GM19467 (cell line): ENCODE data around the gene EN1.

Source experiments
- ATAC-seq: cut with Tn5 transposase; IDR thresholded peaks from one replicate; pipeline ENCODE4 v1.9.1; 2021; ENCODE audit warnings: mild to moderate bottlenecking, moderate library complexity; ENCODE audit not compliant: unreplicated experiment

Gene EN1

DNA sequence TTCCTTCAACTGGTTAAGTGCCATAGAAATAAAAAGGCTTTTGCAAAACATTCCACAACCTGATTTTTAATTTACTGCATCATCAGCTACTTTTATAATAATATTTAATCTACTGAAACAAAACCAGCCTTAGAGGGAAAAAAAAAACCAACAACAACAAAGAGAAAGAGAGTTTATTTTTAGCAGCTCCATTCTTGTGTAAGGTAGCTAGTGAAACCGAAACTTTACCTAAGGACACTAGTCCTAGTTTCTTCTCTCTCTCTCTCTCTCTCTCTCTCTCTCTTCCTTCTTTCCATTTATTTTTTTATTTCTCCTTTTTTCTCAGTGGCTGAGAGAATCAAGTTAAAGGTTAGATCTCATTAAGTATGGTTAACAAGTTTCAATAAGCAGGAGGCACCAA, 21.4 kb downstream of the EN1 start:
- no peak for ATAC-seq

DNA sequence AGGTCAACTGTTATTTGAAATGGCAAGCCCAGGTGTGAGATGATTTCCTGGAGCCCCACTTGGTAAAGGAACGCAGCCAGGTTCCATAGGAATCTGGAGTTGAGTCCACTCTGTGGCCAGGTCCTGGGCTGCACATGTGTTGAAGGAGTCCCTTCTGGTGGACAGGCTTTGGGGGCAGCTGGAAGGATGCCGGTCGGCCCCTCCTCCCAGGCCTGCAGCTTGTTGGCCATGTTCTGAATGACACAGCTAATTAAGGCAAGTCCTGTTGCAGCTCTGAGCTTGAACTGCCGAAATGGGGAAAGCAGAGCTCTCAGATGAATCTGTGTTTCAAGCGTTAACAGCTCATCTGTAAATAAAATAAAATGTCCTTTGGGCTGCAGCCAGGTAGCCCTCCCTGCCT, 23.8 kb downstream of the EN1 start:
- ATAC-seq, result no peak

DNA sequence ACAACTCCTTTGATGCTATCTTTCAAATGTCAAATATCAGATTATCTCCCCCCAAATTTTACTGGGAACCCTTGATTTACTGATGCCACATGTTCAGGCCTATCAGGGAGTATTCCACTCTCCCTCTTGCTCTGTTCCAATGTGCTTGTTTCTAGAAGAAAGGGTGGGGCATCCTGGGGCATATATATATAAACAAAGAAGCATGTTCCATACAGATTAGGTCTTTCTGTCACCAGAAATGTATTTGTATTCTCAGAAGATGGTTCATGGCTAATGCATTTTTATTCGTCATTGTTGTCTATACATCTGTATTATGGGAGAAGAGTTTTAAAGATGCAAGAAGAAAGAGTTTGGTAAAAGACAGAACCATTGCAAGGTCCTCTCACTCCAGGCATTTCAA, 24.9 kb downstream of the EN1 start:
- ATAC-seq, result no peak

DNA sequence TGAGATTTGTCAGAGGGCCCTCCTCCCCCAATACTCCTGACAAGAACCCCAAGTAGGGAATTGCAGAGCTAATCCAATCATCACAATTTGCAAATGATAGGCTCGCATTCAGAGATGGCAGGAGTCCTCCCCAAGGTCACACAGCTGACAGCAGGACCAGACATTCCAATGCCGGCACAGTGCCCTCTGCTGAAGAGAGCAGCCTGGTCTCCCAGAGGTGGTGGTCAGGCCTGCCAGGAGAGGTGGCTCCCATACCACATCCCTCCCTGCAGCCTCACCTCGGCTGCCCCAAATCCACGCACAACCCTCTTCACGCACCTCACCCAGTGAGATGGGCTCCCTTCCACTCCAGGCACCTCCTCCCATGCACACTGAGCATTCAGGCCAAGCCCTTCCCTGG, 25.4 kb downstream of the EN1 start:
- ATAC-seq, result no peak

DNA sequence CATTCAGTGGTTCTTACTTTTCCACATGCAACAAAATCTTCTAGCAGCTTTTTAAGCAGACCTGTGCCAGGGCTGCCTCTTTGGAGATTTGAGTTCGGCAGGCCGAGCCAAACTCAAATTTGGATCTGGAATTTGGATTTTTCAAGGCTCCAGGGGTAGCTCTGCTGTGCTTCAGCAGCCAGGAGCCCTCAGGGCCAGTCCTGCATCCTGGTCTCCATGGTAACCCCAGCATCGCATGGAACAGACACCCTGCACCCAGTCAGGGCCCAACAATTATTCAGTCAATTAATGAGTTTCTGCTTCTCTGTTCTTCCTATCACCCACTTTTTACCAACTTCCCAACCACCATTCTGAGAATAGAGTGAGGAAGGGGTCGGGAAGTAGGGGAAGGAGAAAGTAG, 30.0 kb downstream of the EN1 start:
- no peak for ATAC-seq

DNA sequence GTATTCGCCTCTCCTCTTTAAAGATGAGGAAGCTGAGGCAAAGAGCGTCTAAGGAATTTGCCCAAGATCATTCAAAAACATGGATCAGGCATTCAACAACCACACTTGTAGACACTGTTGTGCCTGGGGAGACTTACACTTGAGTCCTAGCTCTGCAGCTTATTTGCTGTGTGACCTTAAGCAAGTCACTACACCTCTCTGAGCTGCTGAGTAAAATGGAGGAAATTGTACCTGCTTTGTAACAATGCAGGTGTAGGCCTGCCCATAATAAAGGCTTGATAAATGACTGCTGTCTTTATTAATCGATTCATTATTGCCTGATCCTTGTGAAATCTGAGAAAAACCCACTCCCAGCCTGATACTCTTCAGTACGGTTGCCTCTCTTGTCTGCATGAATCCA, 30.8 kb downstream of the EN1 start:
- ATAC-seq, result no peak

DNA sequence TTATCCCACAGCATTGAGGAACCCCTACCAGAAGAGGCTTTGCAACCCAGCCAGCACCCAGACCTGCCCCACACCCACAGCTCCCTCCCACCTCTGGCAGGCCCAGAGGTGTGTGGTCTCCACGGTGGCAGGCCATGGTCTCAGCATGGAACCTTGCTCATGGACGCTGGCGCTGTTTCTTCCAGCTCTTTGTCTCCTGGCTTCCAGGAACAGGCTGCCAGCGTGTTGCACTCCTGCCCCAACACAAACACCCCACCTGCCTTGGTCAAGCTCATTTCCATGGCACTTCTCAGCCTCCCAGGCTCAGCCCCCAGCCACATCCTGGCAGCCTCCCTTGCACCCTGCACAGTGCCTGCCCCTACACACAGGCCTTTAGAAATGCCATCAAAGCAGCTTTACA, 31.7 kb downstream of the EN1 start:
- ATAC-seq, result no peak

DNA sequence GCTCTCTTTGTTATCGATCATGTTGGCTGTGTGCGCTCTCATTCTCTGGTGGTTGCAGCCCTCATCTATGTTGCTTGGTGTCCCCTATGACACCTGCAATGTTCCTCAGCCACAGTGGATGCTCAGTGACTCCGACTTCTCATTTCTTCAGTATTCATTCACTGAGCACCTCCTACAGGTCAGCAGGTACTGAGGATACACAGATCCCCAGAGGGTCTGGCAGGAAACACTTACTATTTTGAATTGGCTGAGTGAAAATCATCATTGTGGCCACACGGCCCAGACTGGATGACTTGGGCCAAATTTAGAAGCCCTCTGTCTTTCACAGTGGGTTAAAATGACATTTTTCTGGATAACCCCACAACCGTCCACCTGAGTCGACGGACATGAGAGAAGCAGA, 32.1 kb downstream of the EN1 start:
- no peak for ATAC-seq

DNA sequence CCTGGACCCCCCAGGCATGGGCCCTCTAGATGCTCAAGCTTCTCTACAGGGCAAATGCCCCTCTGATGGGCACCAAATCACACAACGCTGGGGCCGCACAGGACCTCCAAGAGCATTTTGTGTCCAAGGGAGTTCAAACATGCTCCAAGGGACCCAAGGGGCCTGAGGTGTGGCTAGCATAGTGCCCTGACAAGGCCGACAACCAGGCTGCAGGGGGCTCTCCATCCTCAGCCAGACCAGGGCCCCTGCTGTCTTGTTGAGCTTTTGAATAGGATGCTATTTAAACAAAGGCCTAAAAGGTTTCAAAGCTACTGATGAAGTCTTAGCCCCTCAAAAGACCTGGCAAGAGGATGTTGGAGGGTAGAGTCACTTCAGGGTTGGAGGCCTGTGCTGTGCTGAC, 33.1 kb downstream of the EN1 start:
- no peak for ATAC-seq

DNA sequence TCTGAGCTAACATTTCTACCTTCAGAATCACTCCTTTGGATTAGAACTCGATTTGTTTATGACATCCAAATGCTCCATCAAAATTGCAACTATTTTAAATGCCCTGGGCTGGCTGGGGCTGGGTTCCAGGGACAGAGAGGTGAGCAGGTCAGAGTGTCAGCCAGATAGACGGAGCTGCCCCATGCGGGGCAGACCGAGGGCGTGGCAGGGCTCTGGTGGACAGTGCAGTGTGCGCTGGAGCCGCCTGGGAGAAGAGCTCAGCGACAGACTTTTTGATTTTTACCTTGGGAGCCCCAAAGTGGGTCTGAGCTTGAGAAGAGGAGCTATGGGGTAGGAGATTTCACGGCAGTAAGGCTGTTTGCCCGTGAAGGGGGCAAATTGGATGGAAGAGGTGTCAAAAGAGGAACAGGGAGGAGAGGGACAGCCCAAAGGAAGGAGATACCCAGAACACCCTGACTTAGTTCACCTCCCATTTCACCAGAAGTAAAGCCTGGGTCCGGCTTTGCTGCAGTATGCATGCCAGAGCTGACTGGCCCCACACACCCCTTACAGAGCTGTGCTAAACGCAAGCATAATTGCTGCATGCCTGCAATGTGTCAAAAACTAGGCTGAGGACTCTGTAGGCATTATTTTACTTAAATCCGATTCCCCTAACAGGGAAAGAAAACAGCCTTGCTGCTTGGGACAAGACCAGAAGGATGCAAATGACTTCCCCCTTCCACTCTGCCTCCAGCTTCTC, 33.7 kb downstream of the EN1 start:
- ATAC-seq, result no peak

DNA sequence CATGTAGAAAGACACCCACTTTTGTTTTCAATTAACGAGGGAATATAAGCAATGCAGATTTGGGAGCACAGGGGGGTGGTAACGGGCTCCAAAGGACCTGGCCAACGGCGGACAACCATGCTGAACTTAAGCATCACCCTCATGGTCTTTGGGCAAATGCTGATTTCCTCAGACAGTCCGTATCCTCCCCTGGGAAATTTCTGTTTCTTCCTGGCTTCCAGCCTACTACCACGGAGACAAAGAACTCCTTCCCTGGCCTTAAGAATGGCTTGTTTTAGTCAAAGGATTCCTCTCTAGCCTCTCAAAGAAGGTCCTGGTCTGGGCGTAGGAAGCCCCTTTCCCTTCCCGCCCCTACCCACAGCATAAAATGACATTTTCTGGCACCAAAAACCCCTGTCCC, 34.3 kb downstream of the EN1 start:
- no peak for ATAC-seq

DNA sequence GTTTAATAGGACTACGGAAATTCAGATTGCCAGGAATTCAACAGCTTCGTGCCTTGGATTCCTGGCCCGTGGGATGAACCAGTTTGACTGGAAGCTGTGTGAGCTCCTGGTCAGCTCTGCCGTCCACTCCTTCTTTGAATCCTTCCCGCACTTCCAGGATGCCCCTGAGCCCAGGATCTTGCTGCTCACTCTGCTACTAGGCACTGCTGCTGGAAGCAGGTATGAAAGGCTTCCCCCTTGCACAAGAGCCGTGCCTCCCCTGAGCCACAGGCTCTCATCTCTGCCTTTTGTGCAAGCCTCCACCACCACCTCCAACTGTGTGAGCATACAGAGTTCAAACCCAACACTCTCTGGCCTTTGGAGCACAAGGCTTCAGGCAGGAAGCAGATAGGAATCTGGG, 34.9 kb downstream of the EN1 start:
- ATAC-seq, result no peak

DNA sequence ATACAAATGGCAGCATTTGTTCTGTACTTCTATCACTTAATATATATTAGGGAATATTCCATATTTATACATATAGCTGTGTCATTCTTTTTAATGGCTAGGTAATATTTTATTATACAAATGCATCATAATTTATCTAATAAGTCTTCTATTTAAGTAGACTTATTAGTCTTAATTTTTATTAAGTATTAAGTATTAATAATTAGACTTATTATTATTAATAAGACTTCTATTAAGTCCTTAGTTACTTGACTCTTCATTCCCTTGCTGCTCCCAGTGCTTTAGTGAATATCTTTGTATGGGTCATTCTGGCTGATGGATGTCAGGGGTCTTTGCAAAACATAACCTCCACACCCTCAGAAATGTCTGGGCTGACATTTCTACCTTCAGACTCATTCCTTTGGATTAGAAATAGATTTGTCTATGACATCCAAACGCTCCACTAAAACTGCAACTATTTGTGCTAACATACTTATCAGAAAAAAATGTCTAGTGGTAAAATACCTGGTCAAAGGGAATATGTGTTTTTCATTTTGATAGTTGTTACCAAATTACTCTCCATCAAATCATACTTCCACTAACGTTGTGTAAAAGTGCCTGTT, 35.8 kb downstream of the EN1 start:
- no peak for ATAC-seq

DNA sequence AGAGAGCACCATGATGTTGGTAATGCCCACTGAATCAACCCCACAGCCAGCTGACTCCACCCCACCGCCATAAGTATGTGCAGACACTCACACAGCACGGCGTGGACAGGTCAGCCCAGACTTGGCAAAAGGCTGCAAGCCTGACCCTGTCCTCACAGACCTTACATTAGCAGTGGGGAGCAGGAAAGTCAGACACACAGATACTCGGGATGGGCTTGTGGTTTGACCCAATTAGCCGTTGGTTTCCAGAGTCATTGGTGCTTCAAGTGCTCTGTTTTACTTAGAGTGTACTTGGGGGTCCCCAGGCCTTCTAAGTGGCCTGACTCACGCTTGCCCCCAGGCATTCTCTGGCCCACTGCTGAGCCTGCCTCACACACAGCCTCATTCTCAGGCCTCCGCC, 36.7 kb downstream of the EN1 start:
- no peak for ATAC-seq

DNA sequence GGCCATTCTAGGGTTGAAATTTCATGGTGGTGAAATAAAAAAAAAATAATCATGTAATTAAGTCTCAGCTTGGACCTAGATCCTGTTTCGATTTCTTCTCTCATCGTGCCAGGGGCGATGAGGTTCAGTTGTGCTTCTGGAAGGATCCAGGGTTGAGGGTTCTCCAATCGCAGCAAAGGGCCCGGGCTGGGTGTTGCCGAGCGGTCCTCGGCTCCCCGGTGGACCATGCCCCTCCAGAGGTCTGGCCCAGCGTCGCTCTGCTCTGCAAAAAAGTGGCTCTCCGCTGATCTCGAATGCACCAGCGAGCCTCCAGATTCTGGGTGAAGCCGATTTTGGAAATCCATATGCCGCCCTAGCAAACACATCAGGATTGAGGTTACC, 39.0 kb downstream of the EN1 start:
- ATAC-seq, result no peak

DNA sequence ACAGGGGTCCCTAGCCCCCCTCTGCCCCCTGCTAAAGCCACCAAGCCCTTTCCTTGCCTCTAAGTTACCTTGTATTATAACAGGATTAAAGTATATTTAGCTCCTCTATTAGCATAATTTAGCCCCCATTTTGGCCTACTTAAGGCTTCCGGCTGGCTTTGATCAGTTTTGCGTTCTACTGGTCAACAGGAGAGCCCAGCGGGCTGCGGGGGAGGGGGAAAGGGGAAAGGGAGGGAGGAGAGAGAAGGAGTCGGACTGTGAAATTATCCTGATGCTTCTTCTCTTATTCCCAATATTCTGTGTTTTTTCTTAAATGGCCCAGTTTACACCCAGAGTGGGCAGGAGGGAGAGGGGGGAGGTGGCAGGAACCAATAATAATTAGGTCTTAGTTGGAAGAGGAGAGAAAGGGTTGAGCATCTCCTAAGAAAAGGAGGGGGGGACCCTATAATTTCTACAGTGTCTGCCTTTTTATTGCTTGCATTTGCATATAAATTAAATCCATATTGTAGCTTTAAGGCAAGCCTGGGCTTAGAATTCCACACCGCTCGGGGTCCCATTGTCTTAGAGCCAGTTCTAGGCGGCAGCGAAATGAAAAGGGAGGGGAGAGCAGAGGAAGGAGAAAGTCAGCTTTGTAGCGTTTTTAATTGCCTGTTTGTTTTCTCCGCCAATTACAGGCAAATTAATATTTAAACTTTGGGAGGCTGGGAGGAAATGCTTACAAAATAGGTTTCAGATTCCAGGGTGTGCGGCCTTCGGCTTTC, 39.6 kb downstream of the EN1 start:
- ATAC-seq, result no peak

DNA sequence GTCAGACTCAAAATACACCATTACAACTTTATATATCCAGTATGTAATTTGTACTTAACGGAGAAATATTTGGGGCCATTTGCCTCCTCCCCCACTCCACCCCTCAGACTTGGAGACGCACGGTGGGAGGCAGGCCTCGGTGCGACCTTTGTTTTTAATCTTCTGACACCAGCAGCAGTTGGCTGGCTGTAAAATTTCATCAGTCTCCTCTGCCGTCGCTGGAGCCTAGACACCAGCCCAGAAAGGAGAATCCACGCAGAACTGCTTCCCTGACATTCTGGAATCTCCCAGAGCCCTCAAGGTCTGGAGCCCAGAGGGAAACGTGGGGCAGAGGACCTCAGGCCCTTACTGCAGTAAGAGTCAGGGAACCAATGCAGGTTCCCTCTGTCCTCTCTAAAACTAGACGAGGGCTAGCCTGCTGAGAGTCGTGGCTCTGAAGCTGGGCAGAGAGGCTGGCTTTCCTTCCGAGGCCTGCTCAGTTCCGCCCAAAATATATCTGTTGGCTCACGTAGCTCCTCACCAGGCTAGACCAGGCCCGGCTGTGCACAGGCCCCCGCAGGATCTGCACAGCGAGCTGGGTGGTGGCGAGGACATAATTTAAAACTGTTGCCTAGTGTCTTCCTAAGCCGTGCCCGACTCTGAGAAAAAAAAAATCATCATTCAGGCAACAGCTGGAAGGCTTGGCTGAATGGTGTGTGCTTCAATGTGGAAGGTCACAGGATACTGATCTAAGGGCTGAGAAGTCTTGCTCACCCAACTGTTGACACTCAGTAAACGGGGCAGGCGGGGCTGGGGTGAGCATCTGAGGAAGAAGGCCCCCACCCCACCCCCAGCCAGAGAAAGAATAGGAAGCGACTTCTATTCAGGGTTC, 40.4 kb downstream of the EN1 start:
- no peak for ATAC-seq

DNA sequence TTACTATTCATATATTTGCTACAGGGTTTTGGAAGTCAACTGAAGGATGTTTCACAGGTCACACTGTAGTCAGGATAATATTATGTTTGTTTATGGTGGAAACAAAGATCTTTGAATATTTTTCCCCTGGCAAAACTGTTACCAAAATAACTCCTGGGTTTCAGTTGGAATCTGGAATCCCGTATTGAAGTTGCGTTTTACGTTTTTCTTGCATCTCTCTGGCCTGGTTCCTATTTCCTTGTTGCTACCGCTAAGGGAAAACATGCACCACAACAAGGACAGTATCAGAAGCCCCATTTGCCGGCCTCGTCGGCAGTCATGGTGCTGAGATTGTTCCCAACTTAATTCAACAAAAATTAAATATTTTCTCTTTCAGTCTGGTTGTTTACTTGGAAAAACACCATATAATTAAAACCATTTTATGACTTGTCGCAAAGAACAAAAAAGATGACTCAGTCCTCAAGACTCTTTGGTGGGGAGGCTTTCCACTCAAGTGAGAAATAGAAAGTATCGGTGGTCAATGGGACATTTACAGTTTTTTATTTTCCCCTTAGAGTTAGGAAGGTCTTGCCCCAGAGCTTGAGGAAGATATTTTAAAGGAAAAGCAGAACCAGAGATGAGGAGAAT, 42.3 kb downstream of the EN1 start:
- no peak for ATAC-seq

DNA sequence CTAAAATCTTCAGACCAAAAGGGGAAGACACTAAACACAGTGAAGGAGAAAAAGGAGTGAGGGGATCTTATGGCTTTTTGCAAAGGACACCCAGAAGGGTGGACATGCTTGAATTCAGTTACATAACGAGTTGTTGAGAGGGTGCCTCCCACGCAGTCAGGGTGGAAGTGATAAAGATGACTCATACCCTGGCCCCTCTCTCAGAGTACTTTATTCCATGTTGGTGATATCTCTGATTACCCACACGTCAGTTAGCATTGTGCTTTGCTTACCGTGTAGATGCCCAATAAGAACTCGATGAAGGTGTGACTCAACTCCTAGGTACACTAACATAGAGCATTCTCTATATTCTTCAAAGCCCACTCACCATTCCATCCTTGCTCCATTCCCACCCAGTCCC, 44.4 kb downstream of the EN1 start:
- no peak for ATAC-seq

DNA sequence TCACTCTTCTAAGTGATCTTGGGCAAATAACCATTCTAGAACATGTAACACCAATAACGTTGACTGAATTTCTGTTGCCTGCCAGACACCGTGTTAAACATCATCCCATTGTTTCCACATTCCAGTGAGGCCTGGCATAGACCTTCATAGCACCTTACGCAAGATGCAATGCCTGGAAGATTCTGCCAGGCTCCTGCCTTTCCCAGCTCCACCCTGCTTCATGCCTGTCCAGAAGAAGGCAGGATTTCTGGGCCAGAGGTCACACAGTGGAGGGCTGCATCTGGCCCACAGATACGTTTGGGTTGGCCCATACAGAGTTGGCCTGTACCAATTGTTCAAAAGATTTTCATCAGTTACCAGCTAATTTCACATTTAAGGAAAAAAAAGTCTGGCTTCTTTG, 46.3 kb downstream of the EN1 start:
- ATAC-seq, result no peak

DNA sequence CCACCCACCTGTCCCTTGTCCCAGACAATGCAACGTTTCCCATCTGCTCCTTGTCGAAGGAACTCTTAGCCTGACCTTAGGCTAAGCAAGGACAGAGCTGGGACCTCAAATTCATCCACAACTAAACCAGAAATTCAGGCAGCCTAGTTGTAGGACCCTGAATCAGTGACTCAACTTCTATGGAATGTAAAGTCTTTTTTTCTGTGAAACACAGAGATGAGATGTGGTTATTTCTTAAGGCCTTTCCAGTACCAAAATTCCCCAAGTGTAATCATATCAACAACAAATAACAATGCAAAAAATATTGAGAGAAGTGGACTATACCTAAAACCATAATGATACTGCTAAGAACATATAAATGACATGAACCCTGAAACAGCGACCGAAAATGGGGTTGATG, 46.7 kb downstream of the EN1 start:
- ATAC-seq, result no peak
